Dermis microvascular lymphatic vessel endothelial cell (primary cell): ENCODE results near the gene SERPINB13. TPM values are rescaled to one million over a fixed set of nuclear protein-coding genes. Genes with fewer than 3 reads are reported as not detected.

Experiments used
- DNase-seq, 2 donors: peaks; one replicate each; pipeline versions ENCODE4 v3.0.0 to v3.0.0-alpha.2; 2010; ENCODE audit warnings: low read depth in 2 of 2
- total RNA-seq: library from RNA; depleted of rRNA; stranded (reverse); fragments of >200 nt; gene quantifications from 2 replicates; pipeline ENCODE4 v1.2.1, GENCODE V29; 2014

Gene SERPINB13
- total RNA-seq, 1 donor from 2014 or later, result not detected

DNA sequence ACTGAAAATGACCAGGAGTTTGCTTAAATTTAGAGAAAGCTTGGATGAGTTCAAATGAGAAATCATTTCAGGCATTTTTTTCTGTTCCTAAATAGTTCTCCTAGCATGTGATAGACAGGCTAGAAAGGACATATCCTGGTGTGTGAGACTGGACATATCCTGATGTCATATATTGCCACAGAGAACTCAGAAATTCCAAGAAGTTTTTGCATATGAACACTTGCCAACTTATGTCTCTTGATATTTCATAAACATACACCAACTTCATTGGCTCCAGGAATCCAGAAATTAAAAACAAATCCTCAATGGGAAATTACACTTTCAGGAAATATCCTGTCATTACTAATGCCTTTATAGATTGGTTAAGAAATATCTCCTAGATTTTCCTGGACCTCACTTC, 59.8 kb downstream of the SERPINB13 start:
- DNase-seq, result no peak

DNA sequence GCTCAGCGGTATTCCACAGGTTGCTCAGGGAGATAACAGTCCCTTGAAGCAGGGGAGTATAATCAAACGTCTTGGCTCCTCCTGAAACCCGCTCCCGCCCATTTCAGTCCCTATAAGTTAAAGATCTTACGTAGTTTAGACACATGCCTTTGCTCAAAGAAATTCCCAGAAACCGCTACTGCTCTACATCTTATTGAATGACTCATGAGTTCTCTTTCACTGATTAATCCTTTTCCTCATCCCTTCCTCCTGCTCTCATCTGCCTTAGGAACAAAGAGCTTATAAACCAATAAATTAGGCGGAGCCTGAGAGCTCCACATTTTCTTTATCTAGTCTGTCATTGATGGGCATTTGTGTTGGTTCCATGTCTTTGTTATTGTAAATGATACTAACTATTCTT, 61.1 kb downstream of the SERPINB13 start:
- DNase-seq, result no peak

Other genes starting within 250 kb of the SERPINB13 start
- 11.3 and 20.7 TPM in 2 replicates for gene KDSR, start 220.1 kb upstream of the SERPINB13 start, total RNA-seq
- gene VPS4B, start 164.9 kb upstream of the SERPINB13 start, total RNA-seq, result 42.4 and 42.6 TPM in 2 replicates
- gene SERPINB5, start 110.4 kb upstream of the SERPINB13 start, total RNA-seq, result not detected in 2 replicates
- not detected in 2 replicates for gene SERPINB12, start 45.0 kb upstream of the SERPINB13 start, total RNA-seq
- gene SERPINB4, start 56.9 kb downstream of the SERPINB13 start, total RNA-seq, result 0.13 TPM in 1 of 2 replicates, not detected in the other
- not detected in 2 replicates for gene SERPINB3, start 74.5 kb downstream of the SERPINB13 start, total RNA-seq
- gene SERPINB11, start 115.6 kb downstream of the SERPINB13 start, total RNA-seq, result not detected in 2 replicates
- gene SERPINB7, start 188.1 kb downstream of the SERPINB13 start, total RNA-seq, result not detected in 2 replicates